Measurements from ENCODE around the gene ZNF746.

DNA sequence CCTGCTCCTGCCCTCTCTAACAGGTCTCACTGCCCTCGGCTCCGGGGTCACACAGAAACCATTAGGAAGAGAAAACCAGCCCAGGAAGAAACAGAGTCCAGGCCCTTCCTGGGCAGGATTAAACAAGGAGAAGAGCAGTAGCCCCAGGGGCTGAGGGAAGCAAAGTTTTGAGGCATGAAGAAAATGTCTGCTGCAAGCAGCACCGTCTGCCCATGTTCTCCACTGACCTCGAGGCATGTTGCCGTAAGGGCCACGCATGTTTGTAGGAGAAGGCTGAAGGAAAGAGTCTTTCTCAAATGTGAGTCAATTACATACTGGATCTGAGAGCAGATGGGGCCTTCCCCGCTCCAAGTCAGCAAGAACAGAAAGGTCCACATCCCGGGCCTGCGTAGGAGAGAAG lies 4.2 kb downstream of the ZNF746 start:
- TF ChIP-seq, protein P1, sequence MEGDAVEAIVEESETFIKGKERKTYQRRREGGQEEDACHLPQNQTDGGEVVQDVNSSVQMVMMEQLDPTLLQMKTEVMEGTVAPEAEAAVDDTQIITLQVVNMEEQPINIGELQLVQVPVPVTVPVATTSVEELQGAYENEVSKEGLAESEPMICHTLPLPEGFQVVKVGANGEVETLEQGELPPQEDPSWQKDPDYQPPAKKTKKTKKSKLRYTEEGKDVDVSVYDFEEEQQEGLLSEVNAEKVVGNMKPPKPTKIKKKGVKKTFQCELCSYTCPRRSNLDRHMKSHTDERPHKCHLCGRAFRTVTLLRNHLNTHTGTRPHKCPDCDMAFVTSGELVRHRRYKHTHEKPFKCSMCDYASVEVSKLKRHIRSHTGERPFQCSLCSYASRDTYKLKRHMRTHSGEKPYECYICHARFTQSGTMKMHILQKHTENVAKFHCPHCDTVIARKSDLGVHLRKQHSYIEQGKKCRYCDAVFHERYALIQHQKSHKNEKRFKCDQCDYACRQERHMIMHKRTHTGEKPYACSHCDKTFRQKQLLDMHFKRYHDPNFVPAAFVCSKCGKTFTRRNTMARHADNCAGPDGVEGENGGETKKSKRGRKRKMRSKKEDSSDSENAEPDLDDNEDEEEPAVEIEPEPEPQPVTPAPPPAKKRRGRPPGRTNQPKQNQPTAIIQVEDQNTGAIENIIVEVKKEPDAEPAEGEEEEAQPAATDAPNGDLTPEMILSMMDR (IDR thresholded peaks at IDR 0.05): no peak
- TF ChIP-seq POLR2A (IDR thresholded peaks at IDR 0.05): no peak

Measured in testis (tissue), 2 donors.